C4-2B (cell line): ENCODE measurements around the gene ANKRD33B.

Experiments used
- ZFX ChIP-seq: fragments of 450-650 bp; IDR thresholded peaks from 2 replicates; pipeline ENCODE4 v1.6.1; 2017
- TF ChIP-seq, protein P1 (sequence below): fragments of 450-650 bp; conservative IDR thresholded peaks from 2 replicates; pipeline ENCODE4 v1.5.1; 2017; ENCODE audit warnings: mild to moderate bottlenecking

DNA sequence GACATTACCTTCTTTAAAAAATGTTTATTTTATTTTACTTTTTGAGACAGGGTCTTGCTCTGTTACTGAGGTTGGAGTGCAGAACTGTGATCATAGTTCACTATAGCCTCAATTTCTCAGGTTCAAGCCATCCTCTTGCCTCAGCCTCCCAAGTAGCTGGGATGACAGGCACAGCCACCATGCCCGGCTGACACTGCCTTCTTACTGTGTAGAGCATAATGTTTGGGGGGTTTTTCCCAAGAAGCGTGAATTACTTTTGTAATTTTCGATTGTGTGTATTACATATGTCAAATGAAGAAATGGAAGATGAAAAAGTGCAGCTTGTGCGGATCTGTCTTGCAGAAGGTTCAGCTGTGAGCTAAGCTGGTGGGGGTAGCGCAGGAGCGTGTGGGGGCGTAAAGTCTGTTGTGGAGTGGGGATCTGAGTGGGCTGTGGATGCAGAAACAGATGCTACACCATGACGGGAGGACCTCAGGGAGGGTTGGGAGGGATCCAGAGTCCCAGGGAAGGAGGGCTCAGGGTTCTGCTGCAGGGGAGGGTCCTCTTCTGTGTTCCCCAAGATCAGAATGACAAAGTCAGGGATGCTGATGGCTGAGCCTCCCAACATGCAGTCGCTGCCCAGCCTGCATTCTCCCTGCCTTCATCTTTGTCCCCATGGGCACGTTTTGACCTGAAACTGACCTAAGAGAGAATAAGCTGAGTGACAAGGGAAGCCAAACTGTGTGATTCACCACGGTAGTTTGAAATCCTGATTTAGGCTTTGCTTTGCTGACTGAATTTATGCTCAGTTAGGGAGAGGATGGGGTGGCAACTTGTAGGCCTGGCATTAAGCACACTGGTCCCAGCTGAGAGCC lies 6.8 kb upstream of the ANKRD33B start:
- TF ChIP-seq, protein P1, sequence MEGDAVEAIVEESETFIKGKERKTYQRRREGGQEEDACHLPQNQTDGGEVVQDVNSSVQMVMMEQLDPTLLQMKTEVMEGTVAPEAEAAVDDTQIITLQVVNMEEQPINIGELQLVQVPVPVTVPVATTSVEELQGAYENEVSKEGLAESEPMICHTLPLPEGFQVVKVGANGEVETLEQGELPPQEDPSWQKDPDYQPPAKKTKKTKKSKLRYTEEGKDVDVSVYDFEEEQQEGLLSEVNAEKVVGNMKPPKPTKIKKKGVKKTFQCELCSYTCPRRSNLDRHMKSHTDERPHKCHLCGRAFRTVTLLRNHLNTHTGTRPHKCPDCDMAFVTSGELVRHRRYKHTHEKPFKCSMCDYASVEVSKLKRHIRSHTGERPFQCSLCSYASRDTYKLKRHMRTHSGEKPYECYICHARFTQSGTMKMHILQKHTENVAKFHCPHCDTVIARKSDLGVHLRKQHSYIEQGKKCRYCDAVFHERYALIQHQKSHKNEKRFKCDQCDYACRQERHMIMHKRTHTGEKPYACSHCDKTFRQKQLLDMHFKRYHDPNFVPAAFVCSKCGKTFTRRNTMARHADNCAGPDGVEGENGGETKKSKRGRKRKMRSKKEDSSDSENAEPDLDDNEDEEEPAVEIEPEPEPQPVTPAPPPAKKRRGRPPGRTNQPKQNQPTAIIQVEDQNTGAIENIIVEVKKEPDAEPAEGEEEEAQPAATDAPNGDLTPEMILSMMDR = no peak
- no peak for TF ChIP-seq ZFX
